Coronary artery (tissue), 2 donors: ENCODE results near the gene ISLR.

Experiments
- DNase-seq: peaks from one replicate; pipeline ENCODE4 v3.0.0-alpha.2; 2017; ENCODE audit warnings: low spot score
- H3K27ac ChIP-seq, 2 donors: fragments of 200-600 bp; sonication (generic); one replicate each; pipeline ENCODE4 v1.5.1; 2016 to 2019
- H3K4me3 ChIP-seq: fragments of 200-600 bp; sonication (generic); 2 replicates; pipeline ENCODE4 v1.5.1; 2016; ENCODE audit warnings: mild to moderate bottlenecking, moderate library complexity
- CTCF ChIP-seq: fragments of 200-600 bp; sonication (generic); IDR thresholded peaks from one replicate; pipeline ENCODE4 v1.5.1; 2019; ENCODE audit warnings: antibody characterized with exemption

ISLR gene

DNA sequence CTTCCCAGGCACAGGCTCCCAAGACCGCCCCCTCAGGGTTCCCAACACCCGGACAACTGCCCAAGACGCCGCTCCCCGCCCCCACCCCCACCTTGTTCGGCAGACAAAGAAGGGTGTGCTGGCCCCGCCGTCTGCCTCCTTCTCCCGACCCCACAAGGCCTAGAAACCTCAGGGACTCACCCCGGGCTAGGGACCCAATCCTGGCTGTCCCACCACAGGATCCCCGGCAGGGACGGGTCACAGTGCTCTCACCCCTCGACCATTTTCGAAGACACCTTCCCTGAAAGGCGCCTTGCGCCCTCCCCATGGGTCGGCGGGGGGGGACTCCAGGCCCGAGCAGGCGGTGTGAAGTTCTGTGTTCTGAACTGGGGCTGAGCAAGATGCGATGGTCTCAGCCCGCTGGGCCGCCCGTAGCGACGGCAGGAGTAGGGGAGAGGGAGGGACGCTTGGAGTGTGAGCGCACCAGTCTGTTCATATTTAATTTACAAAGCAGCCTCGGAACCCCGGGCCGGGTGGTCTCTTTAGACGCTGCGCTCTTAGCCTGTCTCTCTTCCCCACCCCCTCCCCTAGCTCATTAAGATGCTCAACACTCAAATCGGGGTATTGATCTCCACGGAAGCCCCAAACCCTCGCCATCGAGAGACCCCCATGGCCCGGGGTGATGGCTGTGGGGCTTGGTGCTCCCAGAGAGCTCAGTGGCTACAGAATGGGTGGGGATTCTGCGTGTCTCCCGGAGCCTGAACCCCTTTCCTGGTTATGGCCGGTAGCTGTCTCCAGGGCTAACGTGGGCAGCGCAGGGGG is 44.5 kb upstream of the ISLR start:
- DNase-seq = no peak
- Histone ChIP-seq H3K4me3 (peak overlapping the region; percentile 58), H3K27ac (no peak overlapping the region)
- no peak for TF ChIP-seq CTCF

DNA sequence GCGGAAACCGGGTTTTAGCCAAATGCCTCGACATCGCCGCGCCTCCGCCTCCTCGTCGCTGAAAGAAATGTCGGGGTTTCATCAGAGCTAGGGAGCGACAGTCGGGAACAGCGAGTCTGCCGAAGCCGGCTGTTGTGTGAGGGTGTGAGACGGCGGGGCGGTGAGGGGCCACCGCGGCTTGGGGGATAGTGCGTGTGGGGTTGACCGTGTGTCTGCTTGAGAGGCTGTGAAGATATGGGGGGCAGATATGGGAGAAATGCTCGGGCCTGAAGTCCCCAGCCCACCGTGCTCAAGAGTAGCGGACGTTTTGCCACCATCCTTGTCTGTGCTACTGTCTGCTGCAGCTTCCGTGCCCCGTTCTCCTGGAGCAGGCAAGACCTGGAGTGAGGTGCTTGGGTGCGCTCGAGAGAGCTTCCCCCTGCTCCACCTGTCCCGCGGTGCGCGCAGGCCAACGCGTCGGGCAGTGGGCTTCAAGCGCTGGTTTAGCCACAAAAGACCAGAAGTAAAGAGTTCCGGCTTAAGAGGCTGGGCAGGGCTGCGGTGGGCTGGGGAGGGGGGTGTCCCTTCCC is 43.8 kb upstream of the ISLR start:
- no peak overlapping the region for H3K27ac ChIP-seq
- H3K4me3 ChIP-seq = peak overlapping the region; percentile 58
- TF ChIP-seq CTCF = no peak
- DNase-seq = no peak

- no peak for DNase-seq
- Histone ChIP-seq H3K27ac (no peak within 1 kb of the TSS), H3K4me3 (peak within 1 kb of the TSS; percentile 58)
- TF ChIP-seq CTCF = no peak
Observed at GRCh38 chr15:74130155-74130848, 43.2 kb upstream of the ISLR start, which contains the start of gene ISLR2. Gene ISLR2, plus strand, starts transcription at chr15:74130586. Its CDS starts 2,169 bp downstream, at chr15:74132755.

- TF ChIP-seq CTCF = no peak
- no peak overlapping the region for H3K27ac ChIP-seq
- H3K4me3 ChIP-seq = no peak overlapping the region
- DNase-seq = no peak
Observed at GRCh38 chr15:74130849-74131627, 42.5 kb upstream of the ISLR start.

GRCh38 chr15:74131628-74132413 is 41.7 kb upstream of the ISLR start:
- no peak for TF ChIP-seq CTCF
- DNase-seq = no peak
- no peak overlapping the region for H3K27ac ChIP-seq
- no peak overlapping the region for H3K4me3 ChIP-seq
